HG03039 (cell line): Measurements from ENCODE around the gene MCTP2.

Experiments used
- ATAC-seq: cut with Tn5 transposase; IDR thresholded peaks from one replicate; pipeline ENCODE4 v1.9.1; 2021; ENCODE audit warnings: mild to moderate bottlenecking, moderate library complexity; ENCODE audit not compliant: unreplicated experiment

The MCTP2 gene

DNA sequence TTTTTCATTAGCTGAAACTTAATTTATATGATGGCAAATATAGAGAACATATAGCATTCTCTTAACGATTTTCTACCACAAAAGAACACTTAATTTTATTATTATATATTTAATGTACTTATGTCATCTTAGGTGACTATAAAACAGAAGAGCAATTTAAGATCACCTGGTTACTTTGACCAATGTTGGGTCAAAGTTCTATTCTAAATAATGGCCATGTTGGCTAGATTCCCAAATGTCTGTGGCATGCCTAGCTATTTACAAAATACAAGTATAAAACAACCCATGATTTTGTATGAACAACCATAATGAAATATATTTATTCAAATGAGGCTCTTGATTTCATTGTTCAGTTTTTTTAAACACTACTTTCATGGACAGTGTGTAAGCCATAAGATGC is 200.9 kb downstream of the MCTP2 start:
- ATAC-seq: no peak

DNA sequence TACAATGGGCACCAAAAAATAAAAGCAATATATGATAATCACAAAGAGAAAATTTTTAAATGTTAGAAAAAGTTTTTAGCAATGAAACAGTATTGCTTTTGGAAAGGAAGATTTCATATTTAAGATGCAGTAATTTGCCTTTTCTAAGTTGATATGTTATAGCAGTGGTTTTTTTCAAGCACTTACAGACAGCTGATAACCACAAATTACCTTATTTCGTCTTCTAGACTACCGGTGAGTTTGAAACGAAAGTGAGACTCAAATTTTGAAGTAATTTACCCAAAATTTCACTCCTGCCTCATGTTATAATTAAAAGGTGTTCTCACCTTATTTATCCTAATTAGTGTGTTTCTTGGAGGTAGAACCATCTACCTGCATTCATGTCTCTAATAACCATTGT is 207.8 kb downstream of the MCTP2 start:
- no peak for ATAC-seq

DNA sequence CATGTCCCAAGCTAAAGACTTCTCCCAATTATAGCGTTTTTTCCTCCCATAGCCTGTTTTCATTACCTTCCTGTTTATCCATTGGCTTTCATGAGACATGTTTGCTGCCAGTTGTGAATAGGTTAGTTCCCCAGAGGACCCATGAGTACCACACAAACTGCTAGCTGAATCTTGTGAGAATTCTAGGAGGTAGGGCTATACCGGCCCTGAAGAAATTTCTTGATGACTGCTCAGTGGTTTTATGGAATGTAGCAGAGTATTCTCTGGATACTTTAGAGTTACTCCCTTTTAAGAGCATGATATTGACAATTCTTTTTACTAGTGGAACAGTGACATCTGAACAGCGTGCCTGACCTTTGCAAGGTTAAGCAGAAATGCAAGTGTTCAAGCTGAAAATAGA is 210.4 kb downstream of the MCTP2 start:
- ATAC-seq: no peak

DNA sequence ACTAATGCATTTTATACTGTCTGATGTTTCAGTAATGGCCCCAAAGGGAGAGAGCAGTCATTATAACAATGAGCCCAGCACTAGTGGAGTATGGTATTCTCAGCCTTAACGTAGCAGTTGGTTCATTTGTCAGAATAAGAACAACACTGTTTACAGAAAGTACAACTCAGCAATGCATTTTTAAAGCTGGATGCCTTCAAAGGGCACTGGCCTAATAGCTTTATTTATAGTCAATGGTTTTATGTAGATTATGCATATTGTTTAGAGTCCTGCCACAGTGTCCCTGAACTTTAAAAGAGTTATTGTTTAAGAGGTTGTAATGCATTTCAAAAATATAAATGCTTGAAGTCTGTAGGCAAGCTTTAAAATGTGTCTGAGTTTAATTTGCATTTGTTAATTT is 211.1 kb downstream of the MCTP2 start:
- no peak for ATAC-seq

DNA sequence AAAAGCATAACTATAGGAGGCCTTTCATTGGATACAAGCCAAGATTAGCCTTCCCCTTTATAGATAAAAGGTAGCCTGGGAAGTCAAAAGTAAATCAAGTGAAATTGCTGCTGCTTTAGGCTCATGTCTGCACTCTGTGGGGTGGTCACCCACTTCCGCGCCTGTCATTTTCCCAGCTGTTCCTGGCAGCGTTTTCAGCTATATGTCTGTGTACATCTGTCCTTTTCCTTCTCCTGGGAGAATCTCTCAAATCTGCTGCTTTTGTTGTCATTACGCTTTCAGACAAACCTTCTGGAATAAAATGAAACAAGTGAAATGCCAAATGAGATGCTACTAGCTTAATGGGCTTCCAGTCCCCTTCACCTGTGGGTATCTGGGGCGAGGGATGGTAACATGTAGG is 211.8 kb downstream of the MCTP2 start:
- ATAC-seq: no peak

DNA sequence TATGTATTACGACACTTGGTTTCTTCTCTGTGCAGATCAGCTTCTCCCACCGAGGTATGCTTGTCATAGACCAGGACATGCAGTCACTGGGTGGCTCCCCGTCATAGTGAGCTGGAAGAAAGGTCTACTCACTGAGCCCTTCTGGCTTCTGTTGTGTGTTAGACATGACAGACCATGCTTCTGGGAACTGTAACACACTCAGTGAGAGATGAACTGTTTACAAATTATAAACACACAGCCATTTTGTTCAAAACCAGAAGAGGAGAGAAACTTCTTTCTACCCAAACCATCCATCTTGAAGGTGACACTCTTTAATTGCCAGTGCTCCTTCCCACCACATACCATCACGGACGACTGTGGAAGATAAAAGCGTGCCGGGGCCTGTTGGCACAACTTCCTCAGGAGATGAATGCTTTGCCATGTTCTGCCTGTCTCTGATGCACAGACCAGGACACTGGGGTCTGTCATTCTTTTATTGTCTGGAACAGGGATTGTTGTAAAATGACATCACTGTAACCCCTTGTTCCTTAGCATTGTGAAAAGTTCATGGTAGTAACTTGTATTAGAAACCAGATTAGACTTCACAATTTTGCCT is 214.3 kb downstream of the MCTP2 start:
- ATAC-seq: no peak

DNA sequence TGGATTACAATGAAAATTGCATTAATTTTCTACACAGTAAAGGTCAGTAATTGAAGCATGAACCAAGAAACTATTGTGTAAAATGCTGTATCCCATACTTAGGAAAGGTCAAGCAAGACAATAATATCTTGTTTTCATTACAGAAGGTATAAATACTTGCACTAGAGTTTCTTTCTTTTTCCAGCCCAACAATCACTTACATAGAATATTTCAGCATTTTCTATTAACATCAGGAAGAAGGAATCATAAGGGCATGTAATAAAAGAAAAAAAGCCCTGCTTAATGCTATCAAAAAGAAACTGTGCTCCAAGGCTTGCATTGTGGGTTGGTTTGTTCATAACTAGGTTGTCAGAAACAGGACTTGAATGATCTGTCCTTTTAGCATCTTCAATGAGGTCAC is 215.1 kb downstream of the MCTP2 start:
- no peak for ATAC-seq

DNA sequence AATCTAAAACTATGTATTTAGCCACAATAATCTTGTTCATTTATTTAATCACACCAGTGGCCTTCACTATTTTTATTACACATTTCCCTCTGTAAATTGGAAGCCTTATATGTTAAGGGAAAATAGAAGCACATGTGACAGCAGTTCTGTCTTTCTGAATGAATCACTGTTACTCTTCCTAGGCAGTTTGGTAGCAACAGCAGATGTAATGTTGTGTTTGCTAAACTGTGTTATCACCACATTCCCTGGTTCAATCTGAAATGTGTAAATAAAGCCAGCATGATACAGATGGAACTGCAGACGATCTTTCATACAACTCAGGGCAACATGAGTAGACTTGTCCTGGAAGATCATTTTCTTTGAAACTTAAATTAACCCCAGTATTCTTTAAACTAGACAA is 220.1 kb downstream of the MCTP2 start:
- ATAC-seq: no peak

DNA sequence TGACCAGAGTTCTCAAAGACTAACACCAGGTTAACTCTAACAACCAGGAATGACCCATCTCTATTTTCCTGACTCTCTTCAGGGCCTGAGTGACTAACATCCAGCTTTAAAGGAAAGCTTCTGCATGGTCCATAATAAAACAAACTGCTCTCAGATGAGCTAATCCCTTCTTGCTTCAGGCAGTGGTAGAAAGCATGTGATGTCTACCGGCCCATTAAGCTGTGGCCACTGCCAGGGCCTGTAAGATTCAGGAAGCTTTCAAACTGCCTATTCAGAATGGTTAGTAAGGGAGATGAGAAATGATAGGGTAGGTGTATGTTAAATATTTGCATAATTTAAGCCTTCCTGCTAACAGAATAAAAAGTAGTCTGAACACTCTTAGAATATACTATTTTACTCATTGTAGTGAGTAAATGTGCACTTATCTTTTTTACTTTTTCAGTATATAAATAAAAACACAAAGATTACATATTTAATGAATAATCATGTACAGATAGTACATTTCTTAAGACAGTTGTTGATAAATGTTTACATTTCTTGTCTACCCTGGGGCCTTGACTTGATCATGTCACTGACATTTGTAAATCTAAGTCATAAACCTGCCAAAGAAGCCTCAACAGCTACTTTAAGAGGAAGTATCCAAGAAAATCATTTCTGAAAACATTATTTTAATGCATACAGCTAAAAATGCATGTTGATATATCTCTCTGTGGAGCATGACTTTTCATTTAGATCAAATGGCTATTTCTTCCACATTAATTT is 222.0 kb downstream of the MCTP2 start:
- no peak for ATAC-seq

DNA sequence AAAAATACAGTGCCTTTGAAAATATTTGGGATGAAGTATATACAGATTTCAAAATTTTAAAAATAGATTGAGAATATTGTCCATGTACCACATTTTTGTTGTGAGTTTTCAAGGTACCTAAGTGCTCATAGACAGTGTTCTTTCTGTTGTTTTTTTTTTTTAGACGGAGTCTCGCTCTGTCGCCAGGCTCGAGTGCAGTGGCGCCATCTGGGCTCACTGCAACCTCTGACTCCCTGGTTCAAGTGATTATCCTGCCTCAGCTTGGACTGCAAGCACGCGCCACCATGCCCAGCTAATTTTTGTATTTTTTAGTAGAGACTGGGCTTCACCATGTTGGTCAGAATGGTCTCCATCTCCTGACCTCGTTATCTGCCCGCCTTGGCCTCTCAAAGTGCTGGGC is 223.9 kb downstream of the MCTP2 start:
- no peak for ATAC-seq

DNA sequence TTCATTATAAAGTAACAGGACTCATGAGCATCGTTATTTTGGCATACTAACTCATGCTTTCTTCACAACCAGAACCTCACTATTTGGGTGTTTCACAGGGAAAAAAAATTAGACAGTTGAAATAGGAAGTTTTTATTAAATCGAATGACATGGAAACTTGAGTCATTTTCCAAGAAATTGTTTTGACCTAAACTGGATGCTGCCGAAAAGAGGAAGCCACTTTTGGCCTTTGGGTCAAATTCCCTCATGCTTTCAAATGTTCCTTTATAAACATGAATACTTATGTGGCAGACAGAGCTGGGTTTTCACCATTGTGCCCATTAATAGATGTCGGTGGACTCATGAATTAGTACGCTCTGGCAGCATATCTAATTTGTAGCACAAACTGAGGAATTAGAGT is 224.9 kb downstream of the MCTP2 start:
- no peak for ATAC-seq

DNA sequence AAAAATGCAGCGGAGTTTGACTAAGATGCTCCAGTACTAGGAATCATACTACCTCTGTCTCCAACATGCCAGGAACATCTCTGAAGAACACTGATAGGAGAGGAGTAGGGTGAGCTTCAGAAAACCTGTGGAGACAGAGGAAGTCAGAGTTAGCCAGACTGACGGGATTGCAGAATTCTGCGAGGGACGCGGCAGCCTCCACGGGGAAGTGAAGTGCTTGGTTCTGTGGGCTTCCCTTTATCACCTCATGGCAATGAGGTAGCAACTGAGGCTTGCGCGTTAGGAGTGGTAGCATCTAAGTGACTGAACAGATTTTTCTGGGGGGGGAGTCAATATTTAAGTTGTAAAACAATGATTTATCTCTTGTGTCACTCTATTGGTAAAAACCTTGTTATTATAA is 226.3 kb downstream of the MCTP2 start:
- no peak for ATAC-seq

DNA sequence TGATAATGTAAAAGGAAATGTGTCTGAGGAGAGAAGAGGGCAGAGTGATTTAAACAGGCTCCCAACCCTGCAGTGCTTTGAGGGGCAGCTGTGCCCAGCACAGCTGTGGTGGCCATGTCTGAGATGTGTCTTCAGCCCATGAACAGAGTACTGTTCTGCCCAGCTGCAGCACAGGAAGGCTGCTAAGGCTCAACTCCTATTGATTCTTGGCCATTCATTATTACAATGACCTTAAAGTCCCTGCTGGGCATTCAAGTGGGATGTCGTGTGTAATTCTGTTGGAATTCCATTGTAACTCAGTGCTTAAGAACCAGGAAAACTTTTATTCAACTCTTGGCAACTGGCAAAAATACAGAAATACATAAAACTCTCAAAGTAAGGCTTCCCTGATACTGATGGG is 229.3 kb downstream of the MCTP2 start:
- ATAC-seq: no peak

DNA sequence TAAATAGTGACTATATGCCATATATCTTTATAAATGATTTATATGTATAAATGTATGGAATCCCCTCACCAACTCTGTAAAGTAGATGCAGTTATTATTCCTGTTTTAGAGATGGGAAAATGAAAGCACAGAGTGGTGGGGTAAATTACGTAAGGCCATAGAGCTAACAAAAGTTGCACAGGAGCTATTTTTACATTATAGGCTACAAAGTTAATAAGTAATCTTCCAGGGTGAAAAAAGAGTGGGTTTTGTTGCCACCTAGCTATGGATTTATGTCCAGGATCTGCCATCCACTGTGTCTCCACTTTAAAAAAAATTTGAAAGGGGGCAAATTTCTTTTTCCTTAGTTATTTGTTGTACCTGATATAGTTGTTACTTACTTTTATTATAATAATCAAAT is 235.7 kb downstream of the MCTP2 start:
- no peak for ATAC-seq

DNA sequence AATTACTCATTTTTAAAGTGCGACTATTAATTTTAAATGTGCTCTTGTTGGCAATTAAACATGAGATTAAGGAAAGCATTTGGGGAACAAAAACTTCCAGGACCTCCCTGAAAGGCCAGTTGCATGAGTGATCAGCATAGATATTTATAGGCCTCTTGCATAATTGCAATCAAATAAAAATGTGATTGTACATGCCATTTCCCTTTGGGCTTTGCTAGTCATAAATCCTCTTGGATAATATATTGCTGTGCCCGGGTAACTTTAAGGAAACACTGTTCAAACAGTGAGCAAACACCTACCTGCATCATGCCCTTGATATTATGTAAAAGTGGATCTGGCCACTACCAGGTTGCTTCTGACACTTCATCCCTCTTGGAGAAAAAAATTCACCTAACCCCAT is 239.1 kb downstream of the MCTP2 start:
- ATAC-seq: no peak

DNA sequence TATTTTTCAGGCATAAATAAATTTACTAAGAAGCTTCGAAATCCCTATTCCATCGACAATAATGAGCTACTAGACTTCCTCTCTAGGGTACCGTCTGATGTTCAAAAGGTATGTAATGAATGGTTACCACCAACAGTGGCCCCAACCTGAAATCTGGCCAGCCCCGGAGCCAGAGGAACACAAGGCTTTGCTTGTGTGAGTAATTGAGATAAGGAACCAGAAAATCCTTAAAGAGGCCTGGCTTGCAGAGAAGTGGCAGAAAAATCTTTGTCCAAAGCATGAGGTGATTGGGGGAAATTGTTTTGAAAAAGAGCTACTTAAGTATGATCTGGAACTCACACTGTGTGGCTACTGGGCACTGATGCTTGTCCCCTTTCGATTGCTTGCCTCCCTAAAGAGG is 245.3 kb downstream of the MCTP2 start:
- no peak for ATAC-seq

DNA sequence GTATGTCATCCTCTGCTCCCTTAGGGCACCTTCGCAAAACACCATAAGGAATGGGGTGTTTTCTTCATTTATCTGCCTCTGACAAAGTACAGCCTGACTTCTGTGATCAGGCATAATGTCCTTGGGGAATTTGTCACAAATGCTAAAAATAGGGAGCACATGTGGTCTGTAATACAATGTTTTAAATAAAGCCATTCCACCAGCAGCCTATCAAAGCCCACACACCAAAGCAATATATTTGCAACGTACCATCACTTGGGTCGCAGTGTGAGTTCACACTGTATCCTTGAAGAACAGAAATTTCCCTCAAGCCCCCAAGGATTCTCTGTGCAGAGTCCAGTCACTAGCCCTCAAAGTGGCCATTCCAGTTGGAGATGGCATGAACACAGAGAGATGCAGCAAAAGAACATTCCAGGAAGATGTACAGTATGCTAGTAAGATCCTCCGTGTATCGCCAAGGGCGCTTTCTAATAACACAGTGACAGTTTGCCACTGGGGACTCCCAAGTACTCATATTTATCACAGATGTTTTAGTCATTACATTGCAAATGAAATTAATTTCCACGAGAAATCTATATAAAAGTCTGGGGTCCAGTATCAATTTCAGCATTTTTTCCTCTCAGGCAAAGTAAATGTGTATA is 246.7 kb downstream of the MCTP2 start:
- ATAC-seq: no peak

DNA sequence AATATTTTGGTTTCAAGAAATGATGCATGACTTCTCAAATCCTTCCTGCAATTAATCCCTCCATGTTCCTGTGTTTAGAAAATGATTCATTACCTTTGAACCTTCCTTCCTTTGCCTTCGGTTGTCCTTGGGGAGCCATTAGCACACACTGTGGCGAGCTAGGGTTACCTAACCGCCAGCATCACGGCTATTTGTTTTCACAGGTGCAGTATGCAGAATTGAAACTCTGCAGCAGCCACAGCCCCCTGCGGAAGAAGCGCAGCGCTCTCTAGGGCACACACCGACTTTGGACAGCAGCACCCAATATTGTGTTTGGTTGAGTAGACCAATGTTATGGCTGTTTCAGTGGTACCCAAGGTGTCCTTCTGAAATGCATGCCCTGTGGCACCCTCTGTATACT is 247.4 kb downstream of the MCTP2 start:
- no peak for ATAC-seq

DNA sequence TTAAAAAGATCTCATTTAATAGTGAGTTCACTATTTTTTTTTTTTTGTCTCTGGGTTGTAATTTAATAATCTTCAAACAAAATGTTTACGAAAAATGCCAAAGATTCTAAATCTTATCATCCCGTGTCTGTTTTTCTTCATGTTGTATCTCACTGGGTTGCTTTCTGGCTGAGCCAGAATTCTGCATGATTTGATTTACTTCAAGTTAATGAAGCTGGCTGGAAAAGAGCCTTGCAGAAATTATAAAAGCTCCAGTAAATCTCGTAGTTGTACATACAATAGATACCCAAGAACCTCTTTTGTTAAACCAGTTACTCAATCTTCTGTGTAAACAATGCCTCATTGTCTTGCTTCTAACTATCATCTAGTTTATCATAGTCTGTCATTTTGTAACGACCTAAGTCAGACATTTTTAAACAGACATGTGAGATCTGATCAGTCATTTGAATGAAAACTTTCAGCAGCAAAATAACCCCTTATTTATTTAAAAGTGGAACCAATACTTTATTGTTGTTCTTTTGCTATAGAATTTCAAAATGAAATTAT is 249.0 kb downstream of the MCTP2 start:
- ATAC-seq: no peak

DNA sequence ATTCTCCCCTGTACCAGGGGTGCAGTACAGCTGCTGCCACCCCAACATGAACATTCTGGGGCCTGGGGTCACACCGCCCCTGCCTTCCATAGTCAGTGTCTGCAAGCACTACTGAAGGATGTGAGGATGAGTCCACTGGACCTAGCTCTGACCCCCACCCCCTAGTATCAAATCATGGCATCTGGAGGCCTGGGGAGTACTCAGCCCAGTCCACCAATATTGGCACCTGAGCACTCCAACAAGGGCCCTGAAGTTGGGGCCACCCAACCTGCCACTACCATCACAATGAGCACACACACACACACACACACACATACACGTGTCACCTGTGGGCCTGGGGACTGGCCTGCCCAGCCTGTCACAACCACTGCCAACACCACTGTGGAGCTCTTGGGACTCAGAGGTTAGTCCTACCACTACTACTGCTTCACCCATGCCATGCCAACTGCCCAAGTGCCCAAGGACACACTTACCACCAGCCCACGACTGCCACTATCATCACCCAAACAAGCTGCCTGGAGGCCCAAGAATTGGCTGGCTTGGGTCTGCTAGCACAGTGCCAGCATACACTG is 253.9 kb downstream of the MCTP2 start:
- no peak for ATAC-seq

DNA sequence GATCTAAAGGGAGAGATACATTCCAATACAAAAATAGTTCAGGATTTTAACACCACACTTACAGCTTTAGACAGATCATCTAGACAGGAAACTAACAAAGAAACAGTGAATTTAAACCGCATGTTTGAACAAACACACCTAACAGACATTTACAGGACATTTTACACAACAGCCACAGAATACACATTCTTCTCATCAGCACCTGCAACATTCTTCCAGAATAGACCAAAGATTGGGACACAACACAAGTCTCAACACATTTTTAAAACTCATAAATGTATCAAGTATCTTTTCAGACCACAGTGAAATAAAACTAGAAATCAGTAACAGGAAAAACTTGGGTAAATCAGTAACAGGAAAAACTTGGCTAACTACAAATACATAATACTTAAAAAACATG is 256.3 kb downstream of the MCTP2 start:
- ATAC-seq: no peak

DNA sequence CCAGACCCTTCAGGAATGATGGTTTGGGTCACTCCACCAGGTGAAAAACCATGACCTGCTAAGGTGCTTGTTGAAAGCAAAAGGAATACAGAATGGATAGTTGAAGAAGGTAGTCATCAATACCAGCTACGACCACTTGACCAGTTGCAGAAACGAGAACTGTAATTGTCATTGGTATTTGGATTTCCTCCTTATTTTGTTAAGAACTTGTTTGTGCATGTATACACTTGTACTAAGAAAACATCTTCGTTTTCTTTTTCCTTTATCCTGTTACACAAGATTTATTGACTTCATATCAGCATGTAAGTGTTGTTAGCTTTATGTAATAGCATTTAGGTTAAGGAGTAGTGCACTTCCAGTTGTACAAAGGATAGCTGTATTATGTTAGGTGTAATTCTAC is 261.8 kb downstream of the MCTP2 start:
- no peak for ATAC-seq
